GM19239 (cell line): ENCODE results near the gene CLCNKB.

Experiments used
- DNase-seq: peaks from one replicate; pipeline ENCODE4 v3.0.0; 2011; ENCODE audit warnings: low spot score; ENCODE audit not compliant: insufficient read length
- FAIRE-seq: peaks from 2 replicates; lab custom pipeline; 2011; peaks lifted over from hg19 to GRCh38; lab: Jason Lieb, UNC

The CLCNKB gene

GRCh38 chr1:16072095-16072494, 28.5 kb downstream of the CLCNKB start:
- FAIRE-seq = no peak
- DNase-seq = no peak

DNA sequence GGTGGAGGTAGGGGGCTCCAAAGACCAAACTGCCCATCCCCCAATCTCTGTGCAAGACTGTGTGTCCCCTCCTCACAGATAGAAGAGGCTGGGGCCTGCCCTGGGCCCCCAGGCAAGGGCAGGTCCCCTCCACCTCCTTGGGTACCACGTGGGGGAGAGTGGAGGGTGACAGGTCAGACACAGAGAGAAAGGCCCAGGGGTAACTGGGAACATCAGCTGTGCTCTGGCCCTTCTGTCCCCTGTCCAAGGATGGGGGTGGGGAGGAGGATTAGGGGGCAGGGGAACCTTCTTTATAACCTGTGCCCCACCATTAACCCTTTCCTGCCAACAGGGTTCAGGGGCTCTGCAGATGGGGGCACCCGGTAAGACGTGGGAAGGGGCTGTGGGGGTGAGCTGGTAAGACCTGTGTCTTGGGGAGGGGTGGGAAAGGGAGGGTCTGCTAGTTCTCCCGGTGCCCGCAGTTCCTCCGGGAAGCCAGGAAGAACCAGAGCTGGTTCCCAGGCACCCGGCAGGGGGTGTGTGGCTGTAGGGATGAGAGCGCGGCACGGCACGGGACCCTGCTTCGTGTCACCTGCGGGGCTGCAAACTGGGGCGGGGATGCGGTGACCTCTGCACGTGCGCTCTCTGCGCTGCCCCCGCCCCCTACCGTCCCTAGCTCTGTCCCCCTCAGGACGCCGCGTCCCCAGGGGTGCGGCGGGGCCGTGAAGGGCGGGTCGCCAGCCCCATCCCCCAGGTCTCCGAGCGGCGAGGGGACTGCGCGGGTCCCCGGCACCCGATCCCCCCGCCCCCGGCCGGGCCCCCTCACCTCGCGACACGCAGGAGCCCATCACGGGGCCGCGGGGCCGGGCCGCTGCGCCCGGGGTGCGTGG, 29.3 kb downstream of the CLCNKB start:
- FAIRE-seq (no peak), DNase-seq (no peak)

DNA sequence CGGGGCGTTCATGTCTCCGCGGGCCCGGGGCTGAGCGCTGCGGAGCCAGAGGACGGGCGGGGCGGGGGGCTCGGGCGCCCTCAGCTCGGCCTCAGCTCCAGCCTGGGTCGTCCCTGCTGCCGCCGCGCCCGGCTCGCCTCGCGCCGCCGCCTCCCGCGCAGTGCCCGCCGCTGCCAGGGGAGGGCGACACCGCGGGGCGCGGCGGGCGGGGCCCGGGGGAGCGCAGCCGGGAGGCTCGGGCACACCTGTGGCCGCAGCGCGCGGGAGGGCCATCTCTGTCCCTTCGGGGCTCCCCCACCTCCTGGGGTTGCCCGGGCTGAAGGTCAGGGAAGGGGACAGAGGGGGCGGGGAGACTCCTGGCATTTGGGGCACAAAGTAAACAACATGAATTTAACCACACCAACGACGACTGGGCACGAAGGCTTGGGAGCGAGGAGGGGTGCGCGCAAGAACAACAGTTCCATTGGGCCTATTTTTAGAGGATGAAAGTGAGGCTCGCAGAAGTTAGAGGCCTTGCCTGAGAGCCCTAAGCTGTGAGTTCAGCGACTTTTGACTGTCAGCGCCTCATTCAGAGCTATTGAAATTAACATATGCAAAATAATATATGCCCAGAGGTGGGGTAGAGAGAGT, 30.0 kb downstream of the CLCNKB start, which contains the start of gene FAM131C:
TSS of gene FAM131C (minus strand) at position 162 of the 630 bp plus-strand sequence. CDS start 209 bp downstream, outside the sequence.
- DNase-seq (peak; percentile 79), FAIRE-seq (no peak)

- FAIRE-seq (no peak), DNase-seq (no peak)
Measured at GRCh38 chr1:16074217-16074616, 30.6 kb downstream of the CLCNKB start.

GRCh38 chr1:16075337-16076030, 31.9 kb downstream of the CLCNKB start:
- FAIRE-seq = no peak

DNA sequence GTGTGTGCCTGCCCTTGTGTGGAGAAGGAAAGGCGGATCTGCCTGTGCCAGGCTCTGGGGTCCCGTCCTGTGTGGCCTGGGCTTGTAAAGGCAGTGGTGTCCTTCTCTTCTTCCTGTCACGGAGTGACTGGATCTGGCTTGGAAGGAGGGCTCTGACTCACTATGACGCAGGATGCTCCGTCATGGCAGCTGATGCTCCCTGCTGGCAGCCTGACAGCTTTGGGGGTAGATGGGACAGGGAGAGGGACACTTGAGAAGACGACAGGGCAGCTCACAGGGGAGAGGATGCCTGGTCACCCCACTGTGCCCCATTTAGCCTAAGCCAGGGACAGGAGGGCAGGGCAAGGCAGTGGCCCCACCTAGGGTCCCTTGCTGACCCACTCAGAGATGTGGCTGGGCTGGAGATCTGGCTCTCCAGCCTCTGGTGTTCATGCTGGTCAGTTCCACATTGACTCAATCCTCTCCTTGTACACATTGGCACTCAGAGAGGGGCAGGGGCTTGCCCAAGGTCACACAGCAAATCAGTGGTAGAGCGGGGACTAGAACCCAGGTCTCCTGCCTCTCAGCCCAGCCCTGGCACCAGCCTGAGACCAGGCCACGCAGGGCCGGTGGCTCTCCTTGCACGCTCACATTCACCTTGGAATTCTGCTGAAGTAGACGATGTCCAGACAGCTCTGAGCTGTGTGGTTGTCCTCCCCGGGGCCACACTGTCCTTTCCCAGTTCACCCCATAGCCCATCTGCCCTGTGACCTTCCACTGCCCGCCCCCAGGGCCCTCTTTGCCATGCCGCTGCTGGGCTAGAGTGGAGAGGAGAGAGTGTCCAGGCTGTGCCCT, 32.7 kb downstream of the CLCNKB start:
- no peak for DNase-seq
- no peak for FAIRE-seq

More at GRCh38 chr1:16075337-16076030, 31.9 kb downstream of the CLCNKB start:
- no peak for DNase-seq

DNA sequence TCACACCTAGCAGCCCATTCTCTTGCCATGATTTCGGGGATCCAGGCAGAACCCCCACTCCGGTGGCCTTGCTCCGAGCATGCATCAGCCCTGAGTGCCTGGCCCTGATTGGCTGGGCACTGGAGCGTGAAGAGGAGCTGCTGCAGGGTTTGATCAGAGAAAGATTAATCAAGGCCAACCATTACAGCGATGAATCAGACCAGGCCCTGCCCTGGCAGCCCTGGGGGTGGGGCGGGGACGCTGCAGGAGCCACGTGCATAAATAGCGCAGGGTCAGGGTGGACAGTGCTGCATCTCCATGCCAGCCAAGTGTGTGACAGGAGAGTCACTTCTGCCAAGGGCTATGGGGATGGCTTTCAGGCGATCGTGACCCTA, 33.3 kb downstream of the CLCNKB start:
- DNase-seq = no peak
- no peak for FAIRE-seq

DNA sequence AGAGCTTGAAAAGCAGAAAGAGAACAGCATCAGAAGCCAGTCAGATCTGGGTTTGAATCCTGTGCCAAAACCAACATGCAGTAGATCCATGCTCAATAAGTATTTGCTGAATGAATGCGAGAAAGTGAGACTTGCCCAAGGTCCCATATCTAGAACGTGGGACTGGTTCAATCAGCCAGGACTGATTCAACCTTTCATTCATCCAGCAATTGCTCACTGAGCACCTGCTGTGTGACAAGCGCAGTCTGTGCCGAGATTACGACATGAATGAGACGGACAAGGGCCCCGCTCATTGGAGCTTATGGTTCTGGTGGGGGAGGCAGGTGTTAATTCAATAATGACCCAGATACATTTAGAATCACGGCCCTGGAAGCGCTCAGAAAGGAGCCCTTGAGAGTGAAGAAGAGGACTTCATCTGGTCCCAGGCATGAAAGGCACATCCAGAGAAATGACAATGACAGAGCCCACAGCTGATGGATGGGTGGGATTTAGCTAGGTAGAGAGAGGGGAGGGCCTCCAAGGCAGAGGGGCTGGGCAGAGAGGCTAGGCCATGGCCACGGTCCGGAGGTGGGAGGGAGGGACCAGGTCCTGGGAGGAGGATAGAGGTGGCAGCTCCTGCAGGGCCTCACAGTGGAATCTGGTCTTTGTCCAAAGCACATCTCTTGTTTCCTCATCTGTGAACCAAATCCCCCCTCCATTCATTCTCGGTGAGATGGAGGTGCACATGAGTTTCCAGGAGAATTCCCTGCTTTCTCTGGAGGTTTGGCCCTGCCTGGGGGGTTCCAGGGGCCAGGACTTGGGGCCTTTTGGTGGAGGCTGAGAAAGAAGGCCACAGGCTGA, 34.0 kb downstream of the CLCNKB start:
- FAIRE-seq = no peak
- no peak for DNase-seq

- peak; percentile 77 for FAIRE-seq
- peak; percentile 76 for DNase-seq
Measured at GRCh38 chr1:16078925-16079656, 35.5 kb downstream of the CLCNKB start.

- FAIRE-seq = no peak
- no peak for DNase-seq
Measured at GRCh38 chr1:16080422-16081150, 37.0 kb downstream of the CLCNKB start.

- FAIRE-seq = no peak
- no peak for DNase-seq
Measured at GRCh38 chr1:16081636-16082035, 38.1 kb downstream of the CLCNKB start.

- FAIRE-seq = peak; percentile 31
Measured at GRCh38 chr1:16082283-16083038, 38.9 kb downstream of the CLCNKB start.

GRCh38 chr1:16083486-16083885, 39.9 kb downstream of the CLCNKB start:
- no peak for FAIRE-seq
- DNase-seq = no peak

More at GRCh38 chr1:16082283-16083038, 38.9 kb downstream of the CLCNKB start:
- DNase-seq = peak; percentile 61

- FAIRE-seq (no peak), DNase-seq (no peak)
Measured at GRCh38 chr1:16085522-16085921, 41.9 kb downstream of the CLCNKB start.

DNA sequence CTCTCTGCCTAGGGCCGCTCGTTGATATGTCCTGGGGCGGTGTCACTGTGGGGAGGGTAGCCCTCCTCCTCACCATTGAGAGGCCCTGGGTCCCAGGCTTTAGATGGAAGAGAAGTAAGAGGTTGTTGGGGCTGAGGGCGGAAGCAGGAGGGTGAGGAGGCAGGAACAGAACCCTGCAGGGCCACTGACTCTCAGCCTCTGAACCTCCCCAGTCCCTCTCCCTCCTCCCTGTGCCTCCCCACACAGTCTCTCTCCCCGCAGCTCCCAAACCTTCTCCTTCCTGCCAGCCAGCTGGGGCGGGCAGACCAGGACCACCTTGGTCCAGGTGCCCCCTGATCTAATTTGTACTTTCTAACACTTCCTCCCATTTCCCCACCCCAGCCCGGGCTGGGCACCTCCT, 44.2 kb downstream of the CLCNKB start:
- no peak for DNase-seq
- no peak for FAIRE-seq

GRCh38 chr1:16088351-16088911, 44.8 kb downstream of the CLCNKB start:
- DNase-seq = no peak
- no peak for FAIRE-seq

DNA sequence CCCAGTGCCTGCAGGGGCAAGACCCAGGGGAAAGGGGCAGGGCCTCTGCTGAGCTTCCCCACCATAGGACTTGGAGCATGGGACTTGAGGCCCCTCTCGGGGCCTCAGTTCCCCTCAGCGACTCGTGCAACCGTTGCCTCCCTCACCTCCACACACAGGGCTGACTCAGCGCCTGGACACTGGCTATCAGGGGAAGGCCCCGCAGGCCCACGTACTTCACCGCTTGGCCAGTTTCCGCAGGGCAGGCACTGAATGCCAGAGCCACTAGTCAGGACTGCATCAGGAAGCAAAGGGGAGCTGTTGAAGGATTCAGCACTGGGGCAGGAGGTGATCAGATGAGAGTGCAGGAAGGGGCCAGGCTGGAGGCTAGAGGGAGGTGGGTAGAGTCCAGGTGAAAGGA, 45.4 kb downstream of the CLCNKB start:
- DNase-seq (no peak), FAIRE-seq (no peak)
